SK-N-SH treated with all-trans-retinoic acid at 6 μM for 48 hours (cell line): ENCODE measurements around the gene DHX9.

Experiments used
- ARNTL ChIP-seq: fragments of 450-650 bp; formaldehyde crosslinking; IDR thresholded peaks from 2 replicates; pipeline ENCODE4 v1.5.0; 2020; ENCODE audit warnings: low read depth, mild to moderate bottlenecking, moderate library complexity, borderline replicate concordance
- BACH2 ChIP-seq: fragments of 250-450 bp; sonication (Bioruptor Pico); IDR thresholded peaks from 2 replicates; pipeline ENCODE4 v1.9.0; 2021; ENCODE audit warnings: mild to moderate bottlenecking, borderline replicate concordance
- CSDC2 ChIP-seq: fragments of 250-450 bp; sonication (Bioruptor Pico); IDR thresholded peaks from 2 replicates; pipeline ENCODE4 v1.5.0; 2020; ENCODE audit warnings: mild to moderate bottlenecking, moderate library complexity
- ESRRG ChIP-seq: fragments of 250-450 bp; sonication (Bioruptor Pico); IDR thresholded peaks from 2 replicates; pipeline ENCODE4 v1.6.1; 2021; ENCODE audit warnings: mild to moderate bottlenecking
- ISL1 ChIP-seq: fragments of 250-450 bp; sonication (Bioruptor Pico); IDR thresholded peaks from 2 replicates; pipeline ENCODE4 v2.1.2; 2022; ENCODE audit warnings: mild to moderate bottlenecking, moderate library complexity
- OSR1 ChIP-seq: fragments of 250-450 bp; sonication (Bioruptor Pico); IDR thresholded peaks from 2 replicates; pipeline ENCODE4 v1.8.0; 2022; ENCODE audit warnings: moderate library complexity, mild to moderate bottlenecking, inconsistent platforms
- PATZ1 ChIP-seq: fragments of 250-450 bp; sonication (Bioruptor Pico); IDR thresholded peaks from 2 replicates; pipeline ENCODE4 v1.8.0; 2020; ENCODE audit warnings: mild to moderate bottlenecking, moderate library complexity, borderline replicate concordance
- POU6F1 ChIP-seq: fragments of 250-450 bp; sonication (Bioruptor Pico); IDR thresholded peaks from 2 replicates; pipeline ENCODE4 v1.8.0; 2021; ENCODE audit warnings: low read depth, mild to moderate bottlenecking, moderate library complexity, borderline replicate concordance
- PPARA ChIP-seq: fragments of 250-450 bp; sonication (Bioruptor Pico); IDR thresholded peaks from 2 replicates; pipeline ENCODE4 v1.5.0; 2020; ENCODE audit warnings: mild to moderate bottlenecking, borderline replicate concordance
- RARB ChIP-seq: fragments of 250-450 bp; sonication (Bioruptor Pico); IDR thresholded peaks from 2 replicates; pipeline ENCODE4 v1.8.0; 2021; ENCODE audit warnings: mild to moderate bottlenecking, moderate library complexity
- TSHZ2 ChIP-seq: fragments of 250-450 bp; sonication (Bioruptor Pico); IDR thresholded peaks from 2 replicates; pipeline ENCODE4 v1.5.0; 2020; ENCODE audit warnings: mild to moderate bottlenecking, moderate library complexity
- ZNF70 ChIP-seq: fragments of 450-650 bp; formaldehyde crosslinking; IDR thresholded peaks from 2 replicates; pipeline ENCODE4 v1.5.0; 2020; ENCODE audit warnings: mild to moderate bottlenecking, moderate library complexity
- ZNF8 ChIP-seq: fragments of 450-650 bp; formaldehyde crosslinking; IDR thresholded peaks from 2 replicates; pipeline ENCODE4 v1.5.0; 2020; ENCODE audit warnings: mild to moderate bottlenecking, moderate library complexity

GRCh38 chr1:182877331-182877730, 38.2 kb downstream of the DHX9 start:
- TF ChIP-seq PPARA (CRISPR knock-in tag) (no peak), RARB (no peak), OSR1 (CRISPR knock-in tag) (no peak), POU6F1 (CRISPR knock-in tag) (no peak), ISL1 (CRISPR knock-in tag) (no peak), ZNF70 (CRISPR knock-in tag) (no peak), PATZ1 (no peak), ZNF8 (CRISPR knock-in tag) (no peak), TSHZ2 (CRISPR knock-in tag) (no peak), ARNTL (no peak), CSDC2 (CRISPR knock-in tag) (no peak), ESRRG (CRISPR knock-in tag) (no peak), BACH2 (CRISPR knock-in tag) (no peak)
